GM23248 (cell line): ENCODE measurements around the gene ANKFN1. TPM values are rescaled to one million over a fixed set of nuclear protein-coding genes. Genes with fewer than 3 reads are reported as not detected.

Experiments
- DNase-seq: peaks from one replicate; pipeline ENCODE4 v3.0.0-alpha.2; 2015
- H2AFZ ChIP-seq: fragments of 200-600 bp; sonication (generic); 2 replicates; pipeline ENCODE4 v1.6.1; 2016; ENCODE audit warnings: antibody characterized with exemption
- H3F3A ChIP-seq: fragments of 200-600 bp; sonication (generic); 2 replicates; pipeline ENCODE4 v1.6.1; 2016; ENCODE audit warnings: mild to moderate bottlenecking, antibody characterized with exemption, mixed run types; ENCODE audit not compliant: insufficient read depth
- H3K27ac ChIP-seq: fragments of 200-600 bp; sonication (generic); 2 replicates; pipeline ENCODE4 v1.5.1; 2016; ENCODE audit warnings: mild to moderate bottlenecking
- H3K27me3 ChIP-seq: fragments of 200-600 bp; sonication (generic); replicated peaks from 2 replicates; pipeline ENCODE4 v1.6.1; 2016; ENCODE audit warnings: mild to moderate bottlenecking; ENCODE audit not compliant: insufficient read depth
- H3K36me3 ChIP-seq: fragments of 200-600 bp; sonication (generic); 2 replicates; pipeline ENCODE4 v1.6.1; 2016; ENCODE audit warnings: low read depth, mild to moderate bottlenecking
- H3K4me1 ChIP-seq: fragments of 200-600 bp; sonication (generic); 2 replicates; pipeline ENCODE4 v1.6.1; 2016; ENCODE audit warnings: mild to moderate bottlenecking; ENCODE audit not compliant: insufficient read depth
- H3K4me2 ChIP-seq: fragments of 200-600 bp; sonication (generic); one replicate; pipeline ENCODE4 v1.6.1; 2016; ENCODE audit warnings: mild to moderate bottlenecking; ENCODE audit not compliant: unreplicated experiment
- H3K4me3 ChIP-seq: fragments of 200-600 bp; sonication (generic); 2 replicates; pipeline ENCODE4 v1.5.1; 2016; ENCODE audit warnings: mild to moderate bottlenecking
- H3K79me2 ChIP-seq: fragments of 200-600 bp; sonication (generic); 2 replicates; pipeline ENCODE4 v1.6.1; 2016; ENCODE audit warnings: mild to moderate bottlenecking; ENCODE audit not compliant: insufficient read depth
- H3K9ac ChIP-seq: fragments of 200-600 bp; sonication (generic); 2 replicates; pipeline ENCODE4 v1.6.1; 2016; ENCODE audit warnings: mild to moderate bottlenecking
- H3K9me2 ChIP-seq: fragments of 200-600 bp; sonication (generic); 2 replicates; pipeline ENCODE4 v1.6.1; 2016; ENCODE audit warnings: mixed run types, mild to moderate bottlenecking, moderate library complexity; ENCODE audit not compliant: insufficient read depth
- H3K9me3 ChIP-seq: fragments of 200-600 bp; sonication (generic); one replicate; pipeline ENCODE4 v1.6.1; 2017; ENCODE audit warnings: low read depth
- H4K20me1 ChIP-seq: fragments of 200-600 bp; sonication (generic); 2 replicates; pipeline ENCODE4 v1.6.0; 2016; ENCODE audit not compliant: insufficient read depth
- EZH2 ChIP-seq: fragments of 200-600 bp; sonication (generic); IDR thresholded peaks from 2 replicates; pipeline ENCODE4 v1.6.1; 2018; ENCODE audit warnings: antibody characterized with exemption, mild to moderate bottlenecking; ENCODE audit not compliant: insufficient read depth, poor library complexity, severe bottlenecking
- EZH2phosphoT487 ChIP-seq: fragments of 200-600 bp; sonication (generic); IDR thresholded peaks from 2 replicates; pipeline ENCODE4 v1.6.1; 2018; ENCODE audit warnings: antibody characterized with exemption, moderate library complexity, mild to moderate bottlenecking, low read depth; ENCODE audit not compliant: insufficient read depth
- WGBS, 2 experiments: methylation state at CpG; one replicate each; pipeline ENCODE4 v1.1.6; 2015 to 2017; ENCODE audit warnings: low lambda C conversion rate in 2 of 2, low coverage in 1 of 2; ENCODE audit errors: missing lambda C conversion rate in 2 of 2; 5-methylcytosine and 5-hydroxymethylcytosine counted together
- in situ Hi-C: fragments of 300-500 bp; cut with MboI; formaldehyde crosslinking; loops from 2 replicates; pipeline ENCODE4 v1.15.0; 2020
- polyA plus RNA-seq: library from polyadenylated mRNA; unstranded; fragments of >200 nt; fragmentation: Nextera tagmentation; extraction: Ambion mirVana; gene quantifications from 2 replicates; pipeline ENCODE4 v1.2.1, GENCODE V29; 2016
- total RNA-seq: library from RNA; depleted of rRNA; stranded (reverse); fragments of >200 nt; shearing (Covaris generic); gene quantifications from 2 replicates; pipeline ENCODE4 v1.2.3, GENCODE V29; 2014

ANKFN1 gene
- total and polyA plus RNA-seq, 2 experiments from 2014 or later: 0.54 to 0.64 TPM

- H3K4me2 ChIP-seq: no peak overlapping the region
- peaks cover 21% of the 10 kb centered on the region for H3F3A ChIP-seq
- H3K27me3 ChIP-seq: no peaks in the 10 kb centered on the region
- peaks cover 61% of the 10 kb centered on the region for H3K4me1 ChIP-seq
- no peaks in the 10 kb centered on the region for H3K79me2 ChIP-seq
- TF ChIP-seq EZH2phosphoT487 (no peak), EZH2 (no peak)
- H3K9me2 ChIP-seq: no peaks in the 10 kb centered on the region
- H3K27ac ChIP-seq: no peak overlapping the region
- no peak overlapping the region for H3K9ac ChIP-seq
- in situ Hi-C loops: no loop called here
- H3K4me3 ChIP-seq: no peak overlapping the region
- no peak for DNase-seq
- H2AFZ ChIP-seq: no peak overlapping the region
- 71 to 76% methylated on average over 1 of the region's 1 CpG for WGBS, 2 experiments
- no peaks in the 10 kb centered on the region for H4K20me1 ChIP-seq
- H3K9me3 ChIP-seq: no peaks in the 10 kb centered on the region
- H3K36me3 ChIP-seq: no peaks in the 10 kb centered on the region
Observed at GRCh38 chr17:56173026-56173425, 19.8 kb downstream of the ANKFN1 start.

DNA sequence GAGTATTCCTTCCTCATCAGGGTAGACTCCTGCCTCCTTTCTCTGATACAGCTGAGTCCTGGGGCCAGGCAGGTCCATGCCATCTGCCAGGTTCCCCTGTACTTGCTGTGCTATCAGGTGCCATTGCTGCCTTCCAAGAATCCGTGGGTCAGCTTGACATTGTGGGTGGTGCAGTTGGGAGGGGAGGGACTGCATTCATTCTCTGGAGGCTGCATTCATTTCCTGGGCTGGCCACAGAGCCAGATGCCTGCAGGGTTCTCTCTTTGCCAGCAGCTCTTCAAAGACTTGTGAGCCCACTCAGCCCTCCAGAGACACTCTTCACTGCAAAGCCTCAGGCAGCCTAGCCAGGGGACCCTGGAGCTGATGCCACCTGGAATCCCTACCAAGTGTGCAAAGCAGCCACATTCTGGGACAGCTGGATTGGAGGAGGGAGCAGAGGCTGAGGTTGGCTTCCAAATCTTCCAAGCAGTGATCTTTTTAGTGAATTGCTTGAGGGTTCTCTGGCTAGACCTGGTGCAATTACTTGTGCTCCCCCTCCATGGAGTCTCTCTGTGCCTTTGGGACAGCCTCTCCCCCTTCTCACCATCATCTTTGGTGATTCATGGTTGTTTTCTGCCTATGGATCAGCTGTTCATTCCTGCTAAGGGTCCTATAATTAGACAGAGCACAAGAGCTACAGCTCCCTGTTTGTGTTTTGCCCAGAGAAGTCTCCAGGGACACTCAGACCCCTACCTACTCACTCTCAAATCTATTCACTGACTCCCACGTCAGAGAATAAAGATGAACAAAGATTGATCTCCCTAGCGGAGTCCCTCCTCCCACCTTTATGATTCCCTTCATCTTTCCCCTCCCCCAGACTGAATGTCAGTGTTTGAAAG is 20.9 kb downstream of the ANKFN1 start:
- no peaks in the 10 kb centered on the region for H3K79me2 ChIP-seq
- H3K9me2 ChIP-seq: no peaks in the 10 kb centered on the region
- peaks cover 61% of the 10 kb centered on the region for H3K4me1 ChIP-seq
- no peaks in the 10 kb centered on the region for H3K36me3 ChIP-seq
- in situ Hi-C loops: no loop called here
- no peak overlapping the region for H3K4me3 ChIP-seq
- TF ChIP-seq EZH2 (no peak), EZH2phosphoT487 (no peak)
- H2AFZ ChIP-seq: 0 out of 2 replicates have a peak overlapping the region, but pooled peaks have one; percentile 28
- no peaks in the 10 kb centered on the region for H3K27me3 ChIP-seq
- H3K9ac ChIP-seq: no peak overlapping the region
- H3F3A ChIP-seq: peaks cover 21% of the 10 kb centered on the region
- peak overlapping the region; percentile 55 for H3K4me2 ChIP-seq
- 0 out of 2 replicates have a peak overlapping the region, but pooled peaks have one; percentile 18 for H3K27ac ChIP-seq
- whole genome bisulfite sequencing, 2 experiments: 28 to 36% methylated on average over 3 of the region's 3 CpGs
- H4K20me1 ChIP-seq: no peaks in the 10 kb centered on the region
- H3K9me3 ChIP-seq: no peaks in the 10 kb centered on the region
- DNase-seq: peak; percentile 52

GRCh38 chr17:56175299-56175955 is 22.2 kb downstream of the ANKFN1 start:
- Histone ChIP-seq H3K4me1 (peaks cover 61% of the 10 kb centered on the region), H3K79me2 (no peaks in the 10 kb centered on the region), H3K9me3 (no peaks in the 10 kb centered on the region), H3K27me3 (no peaks in the 10 kb centered on the region), H3K4me2 (no peak overlapping the region), H3K4me3 (no peak overlapping the region), H3F3A (peaks cover 21% of the 10 kb centered on the region), H2AFZ (no peak overlapping the region), H3K9ac (no peak overlapping the region), H4K20me1 (no peaks in the 10 kb centered on the region), H3K9me2 (no peaks in the 10 kb centered on the region), H3K27ac (no peak overlapping the region), H3K36me3 (no peaks in the 10 kb centered on the region)
- peak; percentile 23 for DNase-seq
- in situ Hi-C loops: no loop called here
- WGBS, 2 experiments: 44 to 55% methylated on average over 2 of the region's 2 CpGs
- TF ChIP-seq EZH2phosphoT487: no peak
- no peak for TF ChIP-seq EZH2

GRCh38 chr17:56176091-56176490 is 22.8 kb downstream of the ANKFN1 start:
- Histone ChIP-seq H3K4me1 (peaks cover 57% of the 10 kb centered on the region), H3K4me2 (peak overlapping the region; percentile 16), H2AFZ (no peak overlapping the region), H3K79me2 (no peaks in the 10 kb centered on the region), H3K4me3 (no peak overlapping the region), H3K9me2 (no peaks in the 10 kb centered on the region), H3F3A (peaks cover 18% of the 10 kb centered on the region), H3K9me3 (no peaks in the 10 kb centered on the region), H3K27me3 (no peaks in the 10 kb centered on the region), H3K27ac (no peak overlapping the region), H3K36me3 (no peaks in the 10 kb centered on the region), H4K20me1 (no peaks in the 10 kb centered on the region), H3K9ac (no peak overlapping the region)
- TF ChIP-seq EZH2phosphoT487 (no peak), EZH2 (no peak)
- in situ Hi-C loops: no loop called here
- peak; percentile 33 for DNase-seq
- WGBS, 2 experiments: 30 to 34% methylated on average over 4 of the region's 4 CpGs
